SIG-M5 treated with dmso at 0.1 percent for 504 hours (cell line): ENCODE measurements around the gene ADAMTS12.
"Not testable (repeated sequence)": the region's sequence is repeated elsewhere in the genome, so short reads cannot be mapped to it uniquely, and the experiment has no call there.

Experiments
- DNase-seq: peaks from one replicate; lab custom pipeline; 2025; ENCODE audit not compliant: unreplicated experiment; lab: John Stamatoyannopoulos, UW

The ADAMTS12 gene

DNA sequence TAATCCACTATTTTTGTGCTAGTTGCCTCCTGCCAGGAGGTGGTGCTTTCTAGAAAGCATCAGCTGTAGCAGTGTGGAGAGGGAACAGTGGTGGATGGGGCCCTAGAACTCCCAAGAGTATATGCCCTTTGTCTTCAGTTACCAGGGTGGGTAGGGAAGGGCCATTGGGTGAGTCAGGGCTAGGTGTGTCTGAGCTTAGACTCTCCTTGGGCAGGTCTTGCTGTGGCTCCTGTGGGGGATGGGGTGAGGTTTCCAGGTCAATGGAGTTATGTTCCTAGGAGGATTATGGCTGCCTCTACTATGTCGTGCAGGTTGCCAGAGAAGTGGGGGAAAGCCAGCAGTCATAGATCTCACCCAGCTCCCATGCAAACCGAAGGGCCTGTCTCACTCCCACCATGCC is 11.3 kb upstream of the ADAMTS12 start:
- DNase-seq: no peak

DNA sequence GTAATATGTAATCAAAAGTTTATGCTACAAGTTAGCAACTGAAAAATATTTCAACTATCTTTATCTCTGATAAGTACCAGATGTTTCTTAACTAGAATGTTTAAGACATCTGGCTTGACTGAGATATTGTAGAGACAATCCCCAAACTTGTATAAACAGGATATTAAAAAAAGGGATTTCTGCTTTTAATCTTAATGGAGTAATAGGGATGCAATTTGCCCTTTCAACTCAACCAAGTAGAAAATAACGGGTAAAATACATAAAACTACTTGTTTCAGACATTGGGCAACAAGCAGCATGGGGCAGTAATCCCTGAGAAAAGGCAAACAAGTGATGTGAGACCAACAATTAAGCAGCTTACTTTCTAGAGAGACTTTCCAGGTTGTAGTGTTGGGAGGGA is 9.4 kb upstream of the ADAMTS12 start:
- DNase-seq: no peak

DNA sequence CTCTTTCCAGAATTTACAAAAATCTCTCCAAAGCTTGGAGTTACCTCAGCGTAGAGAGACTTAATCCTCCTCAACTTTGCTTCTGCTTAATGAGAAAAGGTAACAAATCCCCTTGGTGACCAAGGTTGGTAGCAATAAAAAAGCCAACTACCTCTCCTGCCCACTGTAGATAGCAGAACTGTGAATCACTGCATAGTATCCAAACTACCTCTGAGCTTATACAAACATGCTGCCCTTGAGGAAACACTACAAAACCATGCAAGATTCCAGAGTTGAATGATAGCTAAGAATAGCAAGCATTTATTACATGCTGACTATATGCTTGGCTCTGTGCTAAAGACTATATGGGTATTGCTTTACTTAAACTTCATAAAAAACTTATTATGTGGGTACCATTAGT is 2.8 kb upstream of the ADAMTS12 start:
- DNase-seq: no peak

DNA sequence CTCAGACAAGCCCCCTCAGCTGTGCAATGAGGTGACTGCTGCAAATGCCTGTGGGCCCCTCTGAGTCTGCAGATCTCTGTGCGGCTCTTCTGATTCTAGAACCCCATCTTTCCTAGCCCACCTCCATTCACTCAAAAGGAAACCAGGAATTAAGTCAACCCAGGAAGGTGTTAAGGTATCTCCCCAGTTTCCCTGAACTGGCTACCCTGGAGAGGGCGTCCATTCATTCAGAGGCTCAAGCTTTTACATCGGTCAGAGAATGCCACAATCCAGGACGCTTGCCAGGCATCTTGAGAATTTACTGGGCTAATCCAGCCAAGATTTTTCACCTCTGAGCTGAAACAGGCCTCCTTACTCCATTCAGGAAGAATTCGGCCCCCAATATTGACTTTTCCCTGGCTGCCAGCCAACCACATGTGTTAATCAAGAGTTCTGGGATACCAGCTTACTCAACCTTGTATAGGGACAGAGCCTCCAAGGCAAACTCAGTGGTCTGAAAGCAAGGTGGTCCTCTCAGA is 889 bp upstream of the ADAMTS12 start:
- no peak for DNase-seq

DNA sequence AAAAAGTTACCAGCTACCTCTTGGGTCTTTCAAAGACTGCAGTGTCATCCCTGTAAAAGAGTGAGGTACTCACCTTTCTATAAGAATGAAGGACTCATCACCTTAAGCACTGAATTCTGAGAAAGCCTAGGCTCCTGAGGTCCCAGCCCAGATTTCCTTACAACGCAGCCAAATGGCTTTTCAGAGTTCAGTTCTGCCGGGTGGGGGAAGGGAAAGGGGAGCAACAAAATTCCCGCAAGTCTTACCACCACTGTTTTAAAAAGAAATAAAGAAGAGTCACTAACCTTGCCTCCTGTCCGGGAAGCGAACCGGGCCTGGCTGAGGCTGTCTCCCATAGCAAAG is 373 bp downstream of the ADAMTS12 start:
- no peak for DNase-seq

DNA sequence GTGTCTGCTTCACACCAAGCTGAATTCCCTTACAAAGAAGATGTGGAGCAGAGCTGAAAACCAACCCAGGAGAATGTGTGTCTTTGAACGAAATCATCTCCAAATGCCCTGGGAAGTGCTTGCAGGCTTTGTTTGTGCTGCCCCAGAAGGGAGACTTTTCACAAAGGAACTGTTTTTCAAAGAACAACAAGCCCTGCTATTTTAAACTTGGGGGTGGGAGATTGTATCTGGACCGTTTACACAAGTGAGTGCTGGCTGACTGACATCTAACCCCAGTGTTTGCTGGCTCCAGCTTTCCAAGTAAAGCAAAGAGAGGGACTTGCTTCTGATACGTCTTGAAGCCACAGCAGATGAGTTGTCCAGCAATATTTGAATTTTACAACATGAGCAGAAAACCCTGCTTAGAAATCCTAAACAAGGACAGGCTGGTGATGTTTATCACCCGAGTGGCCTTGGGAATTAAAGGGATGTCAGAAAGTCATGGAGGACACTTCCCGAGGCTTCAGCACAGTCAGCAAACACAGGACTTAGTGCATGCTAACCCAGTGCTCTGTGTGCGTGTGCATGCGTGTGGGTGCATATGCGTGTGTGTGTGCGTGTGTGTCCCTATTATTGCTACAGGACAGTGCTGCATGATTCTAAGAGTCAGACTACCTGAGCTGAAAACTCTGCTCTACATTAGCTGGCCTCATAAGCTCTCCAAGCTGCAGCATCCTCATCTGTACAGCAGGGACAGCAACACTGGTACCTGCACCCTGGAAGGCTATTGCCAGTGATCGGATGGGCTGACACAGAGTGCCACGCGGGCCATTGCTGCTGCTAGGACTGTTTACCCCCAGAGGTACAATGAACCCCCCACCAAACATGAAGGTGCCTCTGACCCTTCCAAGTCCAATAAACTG is 1.4 kb downstream of the ADAMTS12 start:
- DNase-seq: no peak

DNA sequence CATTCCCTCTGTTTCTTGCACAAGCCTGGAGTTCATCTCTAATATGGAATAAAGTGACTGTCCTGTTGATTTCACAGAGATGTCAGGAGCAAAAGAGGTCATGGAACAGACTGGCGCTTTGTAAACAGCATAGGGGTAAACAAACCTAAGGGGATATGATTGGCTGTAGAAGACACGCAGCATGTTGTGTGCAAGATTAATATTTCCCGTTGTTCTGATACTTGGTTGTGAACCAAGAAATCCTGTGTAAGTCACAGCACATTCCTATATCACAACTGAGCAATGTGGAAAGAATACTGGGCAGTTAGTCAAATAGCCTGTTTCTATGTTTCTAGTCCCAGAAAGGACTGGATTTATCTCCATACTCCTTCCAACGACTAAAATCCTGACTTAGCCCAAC is 3.2 kb downstream of the ADAMTS12 start:
- no peak for DNase-seq

DNA sequence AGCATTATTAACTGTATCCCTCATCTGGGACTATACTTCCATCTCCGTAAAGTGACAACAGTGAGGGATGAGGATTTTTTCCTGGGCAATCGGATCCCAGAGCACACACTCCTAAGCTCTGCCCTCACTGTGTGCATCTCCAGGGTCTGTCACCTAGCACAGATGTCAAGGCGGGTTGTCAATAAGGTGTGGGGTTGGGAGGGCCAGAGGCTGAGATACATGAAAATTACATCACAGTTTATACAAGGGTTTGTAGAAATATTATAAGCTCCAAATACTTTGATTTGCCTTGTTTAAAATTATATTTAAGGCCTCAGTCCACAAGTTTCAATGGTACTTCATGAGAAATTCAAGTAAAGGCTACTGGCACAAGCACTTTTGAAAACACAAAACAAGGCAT is 4.5 kb downstream of the ADAMTS12 start:
- DNase-seq: no peak

DNA sequence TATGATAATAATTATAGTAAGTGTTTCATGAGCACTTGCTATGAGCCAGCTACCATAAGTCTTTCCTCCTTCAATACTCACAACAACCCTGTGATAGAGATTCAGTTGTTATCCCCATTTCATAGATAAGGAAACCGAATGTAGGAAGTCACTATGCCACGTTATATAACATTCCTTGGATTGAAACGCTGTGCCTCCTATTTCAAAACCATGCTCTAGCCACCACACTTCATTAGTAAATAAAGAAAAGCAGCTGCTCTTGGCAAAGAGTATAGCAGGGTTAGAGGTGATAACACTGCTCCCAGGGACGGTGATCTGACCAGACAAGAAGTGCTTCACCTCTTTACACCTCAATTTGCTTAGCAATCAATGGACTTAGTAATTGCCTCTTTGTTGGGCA is 5.5 kb downstream of the ADAMTS12 start:
- DNase-seq: no peak

DNA sequence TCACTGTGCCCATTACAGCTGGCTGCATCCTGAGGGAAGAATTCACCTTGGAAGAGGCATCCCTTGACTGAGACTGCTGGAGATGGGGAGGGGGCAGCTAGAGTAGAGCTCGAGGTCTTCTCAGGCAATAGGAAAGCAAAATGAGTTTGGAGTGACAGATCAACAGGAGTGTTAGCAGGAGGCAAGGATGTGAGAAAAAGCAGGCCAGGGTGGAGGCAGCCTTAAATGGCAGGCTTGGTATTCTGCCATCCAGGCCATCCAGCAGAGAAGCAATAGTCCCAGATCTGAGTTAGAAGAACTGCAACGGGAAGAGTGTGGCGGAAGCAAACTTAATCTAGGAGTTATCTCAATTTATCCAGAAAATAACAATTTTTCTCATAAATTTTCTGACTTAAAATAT is 6.1 kb downstream of the ADAMTS12 start:
- no peak for DNase-seq

DNA sequence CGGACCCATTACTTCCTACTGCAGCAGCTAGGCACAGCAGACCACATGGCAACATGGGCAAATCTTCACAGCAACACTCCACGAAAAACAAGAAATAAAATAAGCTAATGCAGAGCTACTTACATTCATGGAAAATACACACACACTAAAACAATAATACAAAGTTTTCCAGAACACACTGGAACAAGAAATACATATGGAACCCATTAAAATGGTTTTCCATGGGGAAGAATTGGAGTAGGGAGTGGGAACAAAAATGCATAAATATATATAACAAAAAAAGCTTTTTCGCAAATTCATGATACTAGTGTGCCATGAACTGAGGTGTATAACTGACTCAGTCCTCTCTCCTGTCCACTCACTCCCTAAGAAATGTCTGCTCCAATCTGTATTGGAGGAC is 8.3 kb downstream of the ADAMTS12 start:
- no peak for DNase-seq

DNA sequence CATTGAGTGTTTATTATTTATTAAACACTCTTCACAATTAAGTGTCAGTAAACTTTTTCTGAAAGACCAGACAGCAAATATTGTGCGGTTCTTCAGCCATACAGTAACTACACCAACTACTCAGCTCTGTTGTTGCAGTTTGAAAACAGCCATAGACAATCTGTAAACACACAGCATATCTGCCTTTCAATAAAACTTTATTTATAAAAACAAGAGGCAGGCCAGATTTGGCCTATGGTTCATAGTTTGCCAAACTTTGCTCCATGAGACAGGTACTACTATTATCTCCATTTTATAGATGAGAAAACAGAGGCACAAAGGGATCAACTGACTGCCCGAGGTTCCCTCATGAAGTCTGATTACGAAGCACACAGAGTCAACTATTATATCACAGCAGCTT is 11.5 kb downstream of the ADAMTS12 start:
- DNase-seq: no peak

DNA sequence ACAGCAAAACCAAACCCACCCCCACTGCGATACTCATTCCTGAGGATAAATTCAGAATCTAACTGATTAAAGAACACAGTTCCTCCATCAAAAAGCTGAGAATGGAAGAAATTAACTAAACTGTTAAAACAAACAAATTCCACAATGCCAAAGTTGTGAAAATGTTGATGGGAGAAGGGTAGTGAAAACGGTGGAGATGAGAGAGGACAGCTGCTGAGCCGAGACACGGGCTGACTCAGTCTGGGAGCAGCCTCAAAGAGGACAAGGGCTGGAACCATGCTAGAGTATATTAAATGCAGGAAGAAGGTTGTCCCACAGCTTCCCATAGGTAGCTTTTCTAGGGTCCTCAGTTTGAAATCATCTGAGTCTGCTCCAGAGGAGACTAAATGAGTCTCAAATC is 14.3 kb downstream of the ADAMTS12 start:
- DNase-seq: no peak

DNA sequence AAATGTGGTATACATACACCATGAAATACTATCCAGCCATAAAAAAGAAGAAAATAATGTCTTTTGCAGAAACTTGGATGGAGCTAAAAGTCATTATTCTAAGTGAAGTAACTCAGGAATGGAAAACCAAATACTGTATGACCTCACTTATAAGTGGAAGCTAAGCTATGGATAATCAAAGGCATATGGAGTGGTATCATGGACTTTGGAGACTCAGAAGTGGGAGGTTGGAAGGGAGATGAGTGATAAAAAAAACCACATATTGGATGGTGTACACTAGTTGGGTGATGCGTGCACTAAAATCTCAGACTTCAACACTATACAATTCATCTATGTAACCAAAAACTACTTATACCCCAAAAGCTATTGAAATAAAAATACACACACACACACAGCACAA is 24.5 kb downstream of the ADAMTS12 start:
- no peak for DNase-seq

DNA sequence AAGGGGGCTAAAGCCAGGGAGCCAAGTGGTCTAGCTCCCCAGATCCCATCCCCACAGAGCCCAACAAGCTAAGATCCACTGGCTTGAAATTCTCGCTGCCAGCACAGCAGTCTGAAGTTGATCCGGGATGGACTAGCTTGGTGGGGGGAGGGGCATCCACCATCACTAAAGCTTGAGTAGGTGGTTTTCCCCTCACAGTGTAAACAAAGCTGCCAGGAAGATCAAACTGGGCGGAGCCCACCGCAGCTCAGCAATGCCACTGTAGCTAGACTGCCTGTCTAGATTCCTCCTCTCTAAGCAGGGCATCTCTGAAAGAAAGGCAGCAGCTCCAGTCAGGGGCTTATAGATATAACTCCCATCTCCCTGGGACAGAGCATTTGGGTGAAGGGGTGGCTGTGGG is 32.6 kb downstream of the ADAMTS12 start:
- DNase-seq: not testable (repeated sequence)

DNA sequence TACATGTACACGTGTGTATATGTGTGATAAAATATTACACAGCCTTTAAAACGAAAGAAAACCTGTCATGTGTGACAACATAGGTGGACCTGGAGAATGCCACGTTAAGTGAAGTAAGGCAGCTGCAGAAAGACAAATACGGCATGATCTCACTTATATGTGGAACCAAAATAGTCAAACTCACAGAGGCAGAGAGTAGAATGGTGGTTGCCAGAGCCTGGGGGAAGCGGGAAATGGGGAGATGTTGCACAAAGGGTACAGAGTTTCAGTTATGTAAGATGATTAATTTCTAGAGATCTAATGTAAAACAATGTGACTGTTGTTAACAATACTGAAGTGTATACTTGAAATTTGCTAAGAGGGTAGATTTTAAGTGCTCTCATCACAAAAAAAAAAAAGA is 34.8 kb downstream of the ADAMTS12 start:
- no peak for DNase-seq

DNA sequence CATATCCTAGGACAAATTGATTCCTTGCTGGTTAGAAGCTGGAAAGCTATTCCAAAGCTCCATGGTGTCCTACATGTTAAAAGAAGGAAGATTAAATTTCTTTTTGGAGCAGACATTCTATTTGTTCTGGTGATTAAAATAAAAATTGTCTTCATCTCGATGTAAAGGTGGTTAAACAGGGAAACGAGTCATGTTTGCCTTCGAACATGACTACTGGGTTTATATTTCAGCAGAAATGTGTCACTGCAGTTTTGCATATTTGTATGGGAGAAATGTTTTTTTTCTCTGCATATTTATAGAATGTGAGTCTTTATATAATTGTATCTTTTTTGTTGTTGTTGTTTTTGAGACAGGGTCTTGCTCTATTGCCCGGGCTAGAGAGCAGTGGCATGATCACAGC is 36.4 kb downstream of the ADAMTS12 start:
- DNase-seq: no peak

DNA sequence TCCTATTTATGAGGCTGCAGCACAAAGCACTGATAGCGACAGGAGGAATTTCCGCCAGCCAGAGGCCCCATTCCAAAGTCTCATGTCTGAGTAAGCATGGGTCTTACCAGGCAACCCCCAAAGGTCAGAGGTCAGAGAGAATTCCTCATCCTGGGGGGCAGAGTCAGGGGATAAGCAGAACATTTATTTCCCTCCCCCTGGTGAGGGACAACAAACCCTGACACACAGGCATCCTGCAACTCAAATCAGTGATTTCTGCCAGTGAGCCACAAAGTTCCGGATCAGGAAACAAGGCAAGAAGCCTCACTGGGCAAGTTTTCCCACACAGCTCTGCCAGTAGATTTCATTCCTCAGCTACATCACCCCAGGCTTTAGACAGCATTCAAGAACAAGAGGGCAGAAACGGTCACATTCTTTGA is 37.0 kb downstream of the ADAMTS12 start:
- no peak for DNase-seq

DNA sequence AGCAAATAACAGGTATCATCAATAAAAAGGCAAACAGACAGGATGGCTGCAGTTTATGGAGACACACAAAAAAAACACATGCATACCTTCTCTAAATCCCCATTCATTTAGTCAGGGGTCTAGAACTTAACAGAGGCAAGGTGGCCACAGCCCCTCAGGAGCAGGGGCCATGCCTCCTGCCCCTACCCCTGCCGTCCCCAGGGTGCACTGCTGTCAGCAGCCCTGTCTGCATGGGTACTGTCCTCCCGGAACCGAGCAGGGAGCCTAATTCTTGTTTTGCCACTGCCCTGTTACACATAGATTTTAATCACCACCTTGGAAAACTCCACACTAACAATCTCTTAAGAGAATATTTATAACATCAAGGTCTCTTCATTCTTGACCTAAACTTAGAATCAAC is 39.0 kb downstream of the ADAMTS12 start:
- DNase-seq: no peak

DNA sequence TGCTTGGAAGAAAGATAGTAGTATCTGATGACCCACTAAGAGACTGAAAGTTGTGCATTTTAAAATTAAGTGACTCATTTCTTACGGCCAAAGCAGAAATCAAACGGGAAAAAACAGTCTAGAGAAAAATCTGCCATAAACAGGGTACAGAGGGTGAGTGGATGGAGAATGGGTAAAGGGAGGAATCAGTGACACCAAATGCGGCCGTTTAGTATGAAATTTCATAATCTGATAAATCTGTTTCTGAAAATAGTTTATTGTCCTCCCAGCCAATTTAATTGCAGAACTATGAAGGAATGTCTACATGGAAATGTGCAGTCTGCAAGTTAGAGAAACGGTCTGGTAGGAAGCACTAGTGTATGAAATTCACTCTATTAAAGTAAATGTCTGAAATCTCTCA is 39.5 kb downstream of the ADAMTS12 start:
- no peak for DNase-seq

DNA sequence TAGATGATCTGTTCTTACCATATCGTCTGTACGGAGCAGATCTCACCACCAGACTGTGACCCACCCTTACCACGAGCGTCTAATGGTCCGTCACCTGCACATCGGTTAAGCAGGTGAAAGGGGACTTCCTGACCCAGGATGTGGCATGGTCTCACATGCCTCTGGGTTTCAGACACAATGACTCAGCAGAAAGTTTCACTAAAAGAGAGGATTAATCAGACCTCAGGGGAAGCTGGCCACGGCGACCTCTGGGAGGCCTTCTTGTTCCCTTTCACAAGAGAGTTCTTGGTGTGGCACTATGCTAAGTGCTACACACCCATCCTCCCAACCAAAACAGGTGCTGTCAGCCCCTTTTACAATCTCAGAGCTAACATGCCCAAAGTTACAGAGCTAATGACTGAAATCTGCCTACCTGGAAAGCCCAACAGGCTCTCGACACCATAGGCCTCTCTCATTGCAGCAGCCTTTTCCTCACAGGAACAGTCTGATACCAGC is 41.6 kb downstream of the ADAMTS12 start:
- DNase-seq: no peak

DNA sequence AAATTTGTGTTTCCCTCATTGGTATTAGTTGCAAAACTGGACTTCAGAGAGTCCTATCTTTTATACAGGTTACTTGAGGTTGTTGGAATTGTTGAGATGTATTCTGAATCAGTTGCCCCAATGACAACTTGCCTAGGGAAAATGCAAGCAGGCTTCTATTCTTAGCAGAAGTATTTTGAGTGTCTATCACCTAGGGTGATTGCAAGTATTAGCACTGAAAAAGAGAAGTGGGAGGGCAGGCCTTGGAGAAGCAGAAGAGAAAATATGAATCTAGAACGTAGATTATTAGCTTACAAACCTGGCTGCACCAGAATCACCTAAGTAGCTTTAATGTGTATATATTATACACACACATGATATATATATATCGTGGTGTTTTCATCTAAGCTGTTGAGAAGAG is 43.2 kb downstream of the ADAMTS12 start:
- no peak for DNase-seq

DNA sequence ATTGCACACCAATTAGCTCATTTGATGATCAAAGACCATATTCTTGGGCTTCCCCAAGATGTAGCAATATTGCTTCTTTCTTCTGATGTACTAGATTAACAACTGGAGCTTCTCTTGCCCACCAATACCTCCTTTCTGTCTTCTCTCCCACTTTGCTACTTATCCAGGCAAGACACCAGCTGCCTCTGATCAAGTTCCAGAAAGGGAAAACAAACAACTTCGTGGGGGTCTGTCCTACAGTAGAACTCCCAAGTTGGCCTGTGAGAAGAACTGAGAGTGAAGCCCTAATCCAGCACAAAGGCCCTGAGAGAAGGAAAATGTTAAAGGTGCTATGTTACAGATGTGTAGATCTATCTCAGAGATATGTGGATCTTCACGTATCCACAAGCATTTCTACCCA is 44.9 kb downstream of the ADAMTS12 start:
- DNase-seq: no peak
